Parathyroid adenoma (tissue), 2 donors: ENCODE data around the gene CD109.

ENCODE experiments used
- H2AFZ ChIP-seq: fragments of 300-600 bp; sonication (generic); one replicate; pipeline ENCODE4 v1.7.0; 2017; ENCODE audit warnings: antibody characterized with exemption, mild to moderate bottlenecking
- H3K27ac ChIP-seq: fragments of 300-600 bp; sonication (generic); one replicate; pipeline ENCODE4 v1.7.0; 2017
- H3K27me3 ChIP-seq: fragments of 300-600 bp; sonication (generic); one replicate; pipeline ENCODE4 v1.7.0; 2017; ENCODE audit warnings: low read length; ENCODE audit not compliant: control insufficient read depth, insufficient read depth
- H3K36me3 ChIP-seq: fragments of 300-600 bp; sonication (generic); one replicate; pipeline ENCODE4 v1.7.0; 2017; ENCODE audit warnings: low read length; ENCODE audit not compliant: control insufficient read depth, insufficient read depth
- H3K4me1 ChIP-seq: fragments of 300-600 bp; sonication (generic); one replicate; pipeline ENCODE4 v1.7.0; 2017; ENCODE audit warnings: control low read depth
- H3K4me2 ChIP-seq: fragments of 300-600 bp; sonication (generic); one replicate; pipeline ENCODE4 v1.7.0; 2017; ENCODE audit warnings: low read length
- H3K4me3 ChIP-seq: fragments of 300-600 bp; sonication (generic); one replicate; pipeline ENCODE4 v1.7.0; 2017; ENCODE audit warnings: low read depth, low read length
- H3K79me2 ChIP-seq: fragments of 300-600 bp; sonication (generic); one replicate; pipeline ENCODE4 v1.7.0; 2017; ENCODE audit warnings: control low read depth
- H3K9ac ChIP-seq: fragments of 300-600 bp; sonication (generic); one replicate; pipeline ENCODE4 v1.7.0; 2017; ENCODE audit warnings: mild to moderate bottlenecking
- H3K9me3 ChIP-seq: fragments of 300-600 bp; sonication (generic); one replicate; pipeline ENCODE4 v1.7.0; 2017; ENCODE audit warnings: low read length; ENCODE audit not compliant: control insufficient read depth
- TF ChIP-seq, protein P1 (sequence below): fragments of 300-600 bp; sonication (generic); IDR thresholded peaks from one replicate; pipeline ENCODE4 v1.7.0; 2017; ENCODE audit warnings: antibody characterized with exemption, mild to moderate bottlenecking
- donor health status: primary hyperparathyroidism.

Gene CD109

GRCh38 chr6:73747289-73747688 is 51.3 kb downstream of the CD109 start:
- no peak overlapping the region for H3K4me3 ChIP-seq
- H3K27ac ChIP-seq: no peak overlapping the region
- H3K27me3 ChIP-seq: no peaks in the 10 kb centered on the region
- H3K79me2 ChIP-seq: peaks cover 45% of the 10 kb centered on the region
- H3K4me2 ChIP-seq: no peak overlapping the region
- no peaks in the 10 kb centered on the region for H3K36me3 ChIP-seq
- H3K4me1 ChIP-seq: peaks cover 31% of the 10 kb centered on the region
- TF ChIP-seq, protein P1, sequence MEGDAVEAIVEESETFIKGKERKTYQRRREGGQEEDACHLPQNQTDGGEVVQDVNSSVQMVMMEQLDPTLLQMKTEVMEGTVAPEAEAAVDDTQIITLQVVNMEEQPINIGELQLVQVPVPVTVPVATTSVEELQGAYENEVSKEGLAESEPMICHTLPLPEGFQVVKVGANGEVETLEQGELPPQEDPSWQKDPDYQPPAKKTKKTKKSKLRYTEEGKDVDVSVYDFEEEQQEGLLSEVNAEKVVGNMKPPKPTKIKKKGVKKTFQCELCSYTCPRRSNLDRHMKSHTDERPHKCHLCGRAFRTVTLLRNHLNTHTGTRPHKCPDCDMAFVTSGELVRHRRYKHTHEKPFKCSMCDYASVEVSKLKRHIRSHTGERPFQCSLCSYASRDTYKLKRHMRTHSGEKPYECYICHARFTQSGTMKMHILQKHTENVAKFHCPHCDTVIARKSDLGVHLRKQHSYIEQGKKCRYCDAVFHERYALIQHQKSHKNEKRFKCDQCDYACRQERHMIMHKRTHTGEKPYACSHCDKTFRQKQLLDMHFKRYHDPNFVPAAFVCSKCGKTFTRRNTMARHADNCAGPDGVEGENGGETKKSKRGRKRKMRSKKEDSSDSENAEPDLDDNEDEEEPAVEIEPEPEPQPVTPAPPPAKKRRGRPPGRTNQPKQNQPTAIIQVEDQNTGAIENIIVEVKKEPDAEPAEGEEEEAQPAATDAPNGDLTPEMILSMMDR: no peak
- no peak overlapping the region for H2AFZ ChIP-seq
- no peaks in the 10 kb centered on the region for H3K9me3 ChIP-seq
- no peak overlapping the region for H3K9ac ChIP-seq

GRCh38 chr6:73752943-73753342 is 56.9 kb downstream of the CD109 start:
- Histone ChIP-seq H3K27me3 (no peaks in the 10 kb centered on the region), H3K27ac (no peak overlapping the region), H3K4me1 (peaks cover 7% of the 10 kb centered on the region), H2AFZ (no peak overlapping the region), H3K4me3 (no peak overlapping the region), H3K36me3 (no peaks in the 10 kb centered on the region), H3K9me3 (no peaks in the 10 kb centered on the region), H3K9ac (no peak overlapping the region), H3K79me2 (peaks cover 29% of the 10 kb centered on the region), H3K4me2 (no peak overlapping the region)
- TF ChIP-seq, protein P1: no peak

DNA sequence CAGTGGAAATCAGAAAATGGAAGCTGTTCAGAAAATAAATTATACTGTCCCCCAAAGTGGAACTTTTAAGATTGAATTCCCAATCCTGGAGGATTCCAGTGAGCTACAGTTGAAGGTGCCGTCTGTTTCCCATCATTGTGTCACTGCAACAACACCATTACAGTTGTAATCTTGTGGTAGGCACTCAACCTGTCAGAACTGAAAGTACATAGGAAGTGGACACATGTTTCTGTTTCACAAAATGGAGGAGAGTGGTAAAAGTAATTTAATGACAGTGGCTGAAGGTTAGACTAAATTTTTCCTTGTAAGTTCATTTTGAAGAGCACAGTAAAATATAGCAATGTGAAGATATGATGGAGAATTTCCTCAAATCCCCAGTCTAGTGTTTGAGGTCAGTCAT is 70.0 kb downstream of the CD109 start:
- Histone ChIP-seq H3K79me2 (peaks cover 2% of the 10 kb centered on the region), H3K9ac (no peak overlapping the region), H3K36me3 (no peaks in the 10 kb centered on the region), H2AFZ (no peak overlapping the region), H3K4me3 (no peak overlapping the region), H3K4me1 (no peaks in the 10 kb centered on the region), H3K4me2 (no peak overlapping the region), H3K9me3 (no peaks in the 10 kb centered on the region), H3K27ac (no peak overlapping the region), H3K27me3 (no peaks in the 10 kb centered on the region)
- TF ChIP-seq, protein P1: no peak

GRCh38 chr6:73768558-73768957 is 72.6 kb downstream of the CD109 start:
- Histone ChIP-seq H3K4me3 (no peak overlapping the region), H3K4me1 (no peaks in the 10 kb centered on the region), H3K9ac (no peak overlapping the region), H3K36me3 (no peaks in the 10 kb centered on the region), H3K27me3 (no peaks in the 10 kb centered on the region), H3K79me2 (peaks cover 2% of the 10 kb centered on the region), H3K4me2 (no peak overlapping the region), H2AFZ (no peak overlapping the region), H3K9me3 (no peaks in the 10 kb centered on the region), H3K27ac (no peak overlapping the region)
- TF ChIP-seq, protein P1: no peak

DNA sequence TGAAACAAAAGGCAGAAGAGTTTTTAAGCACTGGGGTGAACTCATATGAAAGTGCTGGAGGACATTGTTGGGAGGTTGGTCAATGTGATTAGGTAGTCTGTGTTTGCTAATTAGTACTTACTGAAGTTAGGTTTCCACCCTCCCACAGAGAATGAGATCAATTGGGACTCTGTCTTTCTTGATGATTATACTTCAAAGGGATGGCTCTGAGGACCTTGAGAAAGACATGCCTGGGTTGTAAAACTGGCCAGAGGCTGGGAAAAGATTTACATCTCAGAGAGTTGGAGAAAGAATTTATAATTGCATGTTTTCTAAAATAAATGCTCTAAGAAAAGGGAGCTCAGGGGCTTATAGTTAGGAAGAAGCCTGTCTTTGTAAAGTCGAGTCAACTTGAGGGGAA is 74.0 kb downstream of the CD109 start:
- peaks cover 4% of the 10 kb centered on the region for H3K79me2 ChIP-seq
- no peak overlapping the region for H3K4me2 ChIP-seq
- H3K4me1 ChIP-seq: no peaks in the 10 kb centered on the region
- TF ChIP-seq, protein P1: no peak
- no peaks in the 10 kb centered on the region for H3K9me3 ChIP-seq
- H3K9ac ChIP-seq: no peak overlapping the region
- no peak overlapping the region for H3K27ac ChIP-seq
- H3K36me3 ChIP-seq: no peaks in the 10 kb centered on the region
- H3K4me3 ChIP-seq: no peak overlapping the region
- no peak overlapping the region for H2AFZ ChIP-seq
- H3K27me3 ChIP-seq: no peaks in the 10 kb centered on the region
